Stimulated activated CD4-positive, alpha-beta T cell treated with anti-CD3 and anti-CD28 coated beads, TNF-alpha, amount 100 ng/mL, for 1 hour (primary cell): ENCODE data around the gene GPR107.
"Not testable (repeated sequence)": the region's sequence is repeated elsewhere in the genome, so short reads cannot be mapped to it uniquely, and the experiment has no call there.

ENCODE experiments used
- DNase-seq, 3 donors: peaks; one replicate each; pipeline ENCODE4 v3.0.0-alpha.2; 2020; ENCODE audit warnings: low read depth in 3 of 3, low spot score in 1 of 3

Gene GPR107

GRCh38 chr9:130053504-130054324 is at the start of gene GPR107:
Gene GPR107, plus strand, starts transcription at chr9:130053906. Its CDS starts 27 bp downstream, at chr9:130053933.
- peak in 2 of 3 donors; percentile 44 to 70 for DNase-seq

- no peak for DNase-seq
Observed at GRCh38 chr9:130003943-130004552, 49.7 kb upstream of the GPR107 start.

GRCh38 chr9:130006952-130007351 is 46.8 kb upstream of the GPR107 start:
- DNase-seq = not testable (repeated sequence)

GRCh38 chr9:130008538-130008937 is 45.2 kb upstream of the GPR107 start:
- DNase-seq = no peak

GRCh38 chr9:130009546-130009945 is 44.2 kb upstream of the GPR107 start:
- DNase-seq = not testable (repeated sequence)

DNA sequence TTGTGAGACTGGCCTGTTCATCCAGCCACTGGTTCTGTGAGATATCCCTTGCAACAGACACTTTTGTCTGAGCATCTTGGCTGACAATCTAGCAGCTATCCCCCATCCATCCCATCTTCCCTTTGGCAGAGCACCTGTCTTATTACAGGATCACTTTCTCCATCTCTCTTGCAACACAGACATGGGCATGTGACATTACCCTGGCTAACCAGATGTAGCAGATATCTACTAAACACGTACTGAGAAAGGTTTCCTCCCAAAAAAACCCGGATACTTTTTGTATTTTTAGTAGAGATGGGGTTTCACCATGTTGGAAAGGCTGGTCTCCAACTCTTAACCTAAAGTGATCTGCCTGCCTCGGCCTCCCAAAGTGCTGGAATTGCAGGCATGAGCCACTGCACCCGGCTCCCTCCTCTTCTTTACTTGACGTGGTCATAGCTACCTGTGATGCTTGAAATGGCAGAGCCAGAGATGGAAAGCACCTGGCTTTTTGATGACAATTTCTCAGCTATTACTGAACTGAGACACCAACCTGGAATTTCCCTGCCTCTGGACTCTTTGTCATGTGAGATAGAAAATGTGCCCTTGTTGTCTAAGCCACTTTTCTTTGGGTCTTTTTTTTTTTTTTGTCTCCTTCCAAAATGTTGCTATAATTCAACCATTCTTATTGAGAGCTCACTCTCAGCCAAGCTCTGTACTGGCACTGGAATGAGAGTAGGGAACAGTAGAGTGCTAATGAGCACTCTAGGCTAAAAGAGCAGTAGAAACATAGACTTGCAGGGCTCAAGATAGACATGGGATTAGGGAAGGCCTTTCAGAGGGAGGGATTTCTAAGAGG is 43.3 kb upstream of the GPR107 start:
- peak in 1 of 3 donors; percentile 12 for DNase-seq

- DNase-seq = no peak
Observed at GRCh38 chr9:130013326-130013725, 40.4 kb upstream of the GPR107 start.

- DNase-seq = no peak
Observed at GRCh38 chr9:130015353-130016019, 38.2 kb upstream of the GPR107 start.

GRCh38 chr9:130017076-130017475 is 36.6 kb upstream of the GPR107 start:
- DNase-seq = no peak

GRCh38 chr9:130017510-130017909 is 36.2 kb upstream of the GPR107 start:
- not testable (repeated sequence) for DNase-seq

DNA sequence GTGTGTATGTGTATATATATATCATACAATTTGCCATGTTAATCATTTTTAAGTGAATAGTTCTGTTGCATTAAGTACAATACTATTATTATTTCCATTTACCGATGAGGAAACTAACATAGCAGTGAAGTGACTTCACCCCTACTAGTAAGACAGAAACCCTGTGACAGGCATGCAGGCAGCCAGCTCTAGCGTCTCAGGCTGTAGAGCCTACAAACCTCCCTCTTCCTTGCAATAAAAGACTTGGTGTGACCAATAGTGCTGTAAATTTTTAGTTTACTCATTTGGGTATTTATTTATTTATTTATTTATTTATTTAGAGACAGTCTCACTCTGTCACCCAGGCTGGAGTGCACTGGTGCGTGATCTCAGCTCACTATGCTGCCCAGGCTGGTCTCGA is 35.4 kb upstream of the GPR107 start:
- DNase-seq = no peak

DNA sequence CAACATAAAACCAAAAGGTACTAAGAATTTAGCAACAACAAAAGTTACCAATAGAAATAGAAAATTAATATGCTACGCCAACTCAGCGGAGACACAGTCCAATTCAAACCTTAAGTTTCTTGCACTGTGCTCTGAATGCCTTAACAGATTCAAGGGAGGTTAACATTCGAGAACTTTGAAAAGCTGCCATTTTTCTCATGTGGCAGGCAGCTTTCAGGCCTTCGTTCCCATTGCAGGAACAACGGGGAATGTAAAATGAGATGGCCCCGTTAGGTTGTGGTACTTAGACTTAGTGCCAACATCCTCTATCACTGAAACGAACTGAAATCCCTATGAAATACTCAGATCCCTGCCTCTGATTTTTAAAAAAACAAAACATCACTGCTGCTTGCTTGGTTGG is 33.1 kb upstream of the GPR107 start:
- DNase-seq = no peak

DNA sequence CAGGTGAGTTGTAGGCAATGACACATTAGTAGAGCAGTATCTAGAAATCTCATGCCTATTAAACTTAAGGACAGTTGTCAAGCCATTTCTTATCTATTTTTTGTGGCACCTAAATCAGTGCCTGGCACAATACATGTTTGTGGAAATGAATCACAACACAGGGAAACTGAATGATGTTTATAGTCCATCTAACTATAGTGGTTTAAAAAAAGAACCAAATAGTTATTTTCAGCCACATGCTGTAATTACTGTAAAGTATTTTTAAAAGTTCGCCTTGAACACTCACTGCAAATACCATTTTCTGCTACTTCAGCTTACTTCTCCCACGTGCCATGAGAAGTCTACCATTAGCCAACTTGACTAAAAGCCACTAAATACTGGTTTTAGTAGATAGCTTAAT is 32.6 kb upstream of the GPR107 start:
- DNase-seq = no peak

DNA sequence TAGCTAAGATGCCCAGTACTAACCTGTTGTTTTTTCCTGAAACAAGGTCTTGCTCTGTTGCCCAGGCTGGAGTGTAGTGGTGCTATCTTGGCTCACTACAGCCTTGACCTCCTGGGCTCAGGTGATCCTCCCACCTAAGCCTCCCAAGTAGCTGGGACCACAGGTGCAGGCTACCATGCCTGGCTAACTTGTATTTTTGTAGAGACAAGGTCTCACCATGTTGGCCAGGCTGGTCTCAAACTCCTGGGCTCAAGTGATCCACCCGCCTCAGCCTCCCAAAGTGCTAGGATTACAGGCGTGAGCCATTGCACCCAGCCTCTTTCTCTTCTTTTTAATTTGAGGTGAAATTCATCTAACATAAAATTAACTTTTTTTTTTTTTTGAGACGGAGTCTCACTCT is 31.9 kb upstream of the GPR107 start:
- not testable (repeated sequence) for DNase-seq

DNA sequence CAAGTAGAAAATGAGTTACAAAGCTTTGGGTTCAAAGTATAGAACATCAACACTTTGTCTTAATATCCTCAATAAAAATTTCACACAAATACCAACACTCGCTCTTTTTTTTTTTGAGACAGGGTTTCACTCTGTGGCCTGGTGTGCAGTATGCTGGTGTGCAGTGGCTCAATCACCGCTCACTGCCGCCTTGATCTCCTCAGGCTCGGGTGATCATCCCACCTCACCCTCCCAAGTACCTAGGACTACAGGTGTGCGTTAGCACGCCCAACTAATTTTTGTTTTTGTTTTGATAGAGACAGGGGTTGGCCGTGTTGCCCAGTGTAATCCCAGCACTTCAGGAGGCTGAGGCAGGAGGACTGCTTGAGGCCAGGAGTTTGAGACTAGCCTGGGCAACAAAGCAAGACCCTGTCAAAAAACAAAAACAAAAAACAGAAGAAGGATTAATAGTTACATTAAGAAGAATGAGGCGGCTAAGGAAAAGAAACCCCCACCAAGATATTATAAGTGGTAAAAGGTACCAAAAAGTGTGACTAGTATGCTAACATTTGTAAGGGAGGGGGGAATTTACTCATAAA is 31.1 kb upstream of the GPR107 start:
- no peak for DNase-seq

DNA sequence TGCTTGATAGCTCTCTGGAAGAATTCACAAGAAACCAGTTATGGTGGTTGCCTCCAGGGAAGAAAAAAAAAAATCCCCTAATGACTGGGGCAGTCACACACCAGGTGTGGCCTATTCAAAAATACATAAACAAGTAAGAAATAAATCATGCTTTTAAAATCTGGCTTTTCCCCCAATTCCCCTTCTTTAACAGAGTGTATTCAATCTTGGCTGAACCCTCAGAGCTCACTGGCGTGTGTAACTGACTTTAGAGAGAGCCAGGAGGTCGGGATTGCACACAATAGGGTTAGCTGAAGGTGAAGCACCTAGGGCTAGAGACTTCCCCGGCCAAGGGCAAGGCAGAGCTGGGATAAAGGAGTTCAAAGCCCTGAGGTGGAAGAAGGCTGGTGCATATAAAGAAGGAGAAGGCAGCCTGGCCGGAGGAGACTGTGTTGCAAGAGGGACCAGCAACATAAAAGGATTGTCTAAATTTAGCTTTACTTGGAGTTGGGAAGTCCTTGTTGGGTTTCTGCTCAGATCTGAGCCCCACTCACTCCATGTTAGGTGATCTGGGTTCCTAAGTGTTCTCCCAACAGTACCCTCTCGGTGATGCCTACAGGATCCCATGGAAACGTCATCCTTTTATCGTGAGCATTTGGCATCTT is 30.4 kb upstream of the GPR107 start:
- no peak for DNase-seq

DNA sequence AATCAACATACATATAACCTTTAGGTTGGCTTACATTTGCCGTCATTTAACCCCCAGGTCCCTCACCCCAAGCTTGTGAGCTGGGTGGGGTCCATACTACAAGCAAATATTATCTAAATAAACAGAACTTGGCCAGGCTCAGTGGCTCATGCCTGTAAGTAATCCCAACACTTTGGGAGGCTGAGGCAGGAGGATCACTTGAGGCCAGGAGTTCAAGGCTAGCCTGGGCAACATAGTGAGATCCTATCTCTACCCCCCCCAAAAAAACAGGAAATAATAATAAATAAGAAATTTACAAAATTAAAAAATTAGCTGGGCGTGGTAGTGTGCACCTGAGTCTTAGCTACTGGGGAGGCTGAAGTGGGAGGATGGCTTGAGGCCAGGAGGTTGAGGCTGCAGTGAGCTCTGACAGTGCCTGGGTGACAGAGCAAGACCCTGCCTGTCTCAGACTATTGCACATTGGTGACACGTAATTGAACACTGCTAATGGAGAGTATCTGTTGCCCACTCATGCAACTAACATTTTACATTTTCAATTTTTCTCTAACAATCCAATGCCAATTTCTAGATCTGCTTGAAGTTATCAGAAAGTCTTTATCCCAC is 29.6 kb upstream of the GPR107 start:
- no peak for DNase-seq

DNA sequence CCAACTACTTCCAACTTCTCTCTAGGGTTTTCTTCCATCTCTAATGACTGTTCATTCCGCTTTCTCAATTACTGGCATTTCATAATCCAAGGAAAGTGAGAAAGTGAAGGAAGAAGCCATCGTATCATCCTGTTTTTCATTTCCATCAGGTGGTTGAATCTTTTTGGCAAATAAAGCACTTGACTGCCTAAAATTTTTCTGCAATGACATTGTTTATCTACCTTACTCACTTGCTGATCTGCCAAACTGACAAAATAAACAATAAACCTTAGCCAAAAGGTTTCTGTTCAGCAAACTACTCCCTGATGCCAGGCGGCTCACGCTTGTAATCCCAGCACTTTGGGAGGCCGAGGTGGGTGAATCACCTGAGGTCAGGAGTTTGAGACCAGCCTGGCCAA is 29.1 kb upstream of the GPR107 start:
- DNase-seq = no peak

DNA sequence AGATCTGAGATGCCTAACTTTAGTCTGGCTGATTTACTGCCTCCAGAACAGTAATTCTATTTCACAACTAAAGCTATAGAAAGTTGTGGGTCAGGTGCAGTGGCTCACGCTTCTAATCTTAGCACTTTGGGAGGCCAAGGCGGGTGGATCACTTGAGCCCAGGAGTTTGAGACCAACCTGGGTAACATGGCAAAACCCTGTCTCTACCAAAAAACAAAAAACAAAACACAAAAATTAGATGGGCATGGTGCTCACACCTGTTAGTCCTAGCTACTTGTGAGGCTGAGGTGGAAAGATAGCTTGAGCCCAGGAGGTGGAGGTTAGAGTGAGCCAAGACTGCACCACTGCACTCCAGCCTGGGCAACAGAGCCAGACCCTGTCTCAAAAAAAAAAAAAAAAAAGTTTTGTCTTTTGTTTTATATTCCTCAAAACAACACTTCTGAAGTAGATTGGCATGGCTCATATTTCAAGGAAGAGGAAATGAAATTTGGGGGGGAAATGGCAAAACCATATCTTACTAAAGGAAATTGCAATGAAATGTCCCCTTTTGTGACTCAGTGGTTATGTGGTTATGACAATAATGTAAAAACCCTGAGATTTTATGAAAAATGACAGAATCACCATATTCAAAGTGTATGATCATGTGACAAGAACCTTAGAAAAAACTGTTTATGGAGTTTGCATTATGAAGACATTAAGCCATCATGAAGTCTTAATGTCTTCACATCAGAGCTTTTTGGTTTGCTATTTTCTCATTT is 26.9 kb upstream of the GPR107 start:
- no peak for DNase-seq
